ENCODE measurements around the gene KCNE4.

Gene KCNE4

DNA sequence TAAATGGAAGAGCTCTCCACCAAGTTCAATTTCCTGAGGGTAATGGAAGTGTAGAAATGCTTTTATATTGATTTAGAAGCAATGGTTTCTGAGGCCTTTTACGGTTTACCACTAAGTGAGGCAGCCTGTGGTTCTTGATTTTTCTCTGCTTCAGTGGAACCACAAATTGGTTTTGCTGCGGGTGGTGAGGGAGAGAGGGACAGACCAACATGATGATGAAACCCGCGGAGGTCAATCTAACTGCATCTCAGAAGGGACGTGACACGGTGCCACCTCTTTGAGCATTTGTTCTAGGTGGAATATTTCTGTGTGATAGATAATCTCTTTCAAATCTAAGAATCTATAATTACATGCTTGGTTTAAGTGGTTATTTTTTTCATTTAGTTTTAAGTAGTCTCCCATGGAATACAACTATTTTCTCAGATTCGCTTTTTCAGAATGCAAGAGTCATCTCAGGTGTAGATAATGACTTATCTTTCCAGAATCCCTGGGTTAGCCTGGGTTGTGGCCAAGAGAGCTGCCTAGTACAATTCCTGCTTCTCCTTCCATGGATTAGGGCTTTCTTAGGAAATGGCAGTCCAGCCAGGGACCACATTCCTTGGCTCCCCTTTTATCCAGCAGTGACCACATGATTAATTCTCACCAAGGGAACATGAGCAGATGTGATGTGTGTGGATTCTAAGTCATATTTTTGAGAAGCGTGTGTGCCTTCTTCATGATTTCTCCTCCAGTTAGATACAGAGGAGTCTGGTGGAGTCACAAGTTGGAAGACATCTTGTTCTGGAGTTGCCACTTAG is 52.5 kb downstream of the KCNE4 start:
- TF ChIP-seq, protein P1, sequence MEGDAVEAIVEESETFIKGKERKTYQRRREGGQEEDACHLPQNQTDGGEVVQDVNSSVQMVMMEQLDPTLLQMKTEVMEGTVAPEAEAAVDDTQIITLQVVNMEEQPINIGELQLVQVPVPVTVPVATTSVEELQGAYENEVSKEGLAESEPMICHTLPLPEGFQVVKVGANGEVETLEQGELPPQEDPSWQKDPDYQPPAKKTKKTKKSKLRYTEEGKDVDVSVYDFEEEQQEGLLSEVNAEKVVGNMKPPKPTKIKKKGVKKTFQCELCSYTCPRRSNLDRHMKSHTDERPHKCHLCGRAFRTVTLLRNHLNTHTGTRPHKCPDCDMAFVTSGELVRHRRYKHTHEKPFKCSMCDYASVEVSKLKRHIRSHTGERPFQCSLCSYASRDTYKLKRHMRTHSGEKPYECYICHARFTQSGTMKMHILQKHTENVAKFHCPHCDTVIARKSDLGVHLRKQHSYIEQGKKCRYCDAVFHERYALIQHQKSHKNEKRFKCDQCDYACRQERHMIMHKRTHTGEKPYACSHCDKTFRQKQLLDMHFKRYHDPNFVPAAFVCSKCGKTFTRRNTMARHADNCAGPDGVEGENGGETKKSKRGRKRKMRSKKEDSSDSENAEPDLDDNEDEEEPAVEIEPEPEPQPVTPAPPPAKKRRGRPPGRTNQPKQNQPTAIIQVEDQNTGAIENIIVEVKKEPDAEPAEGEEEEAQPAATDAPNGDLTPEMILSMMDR (IDR thresholded peaks at IDR 0.05; ENCODE audit: low read depth, low read length, missing control alignments): no peak
- H3K4me3 ChIP-seq (replicated peaks; ENCODE audit: low read depth, low read length): no peak overlapping the region
- DNase-seq (ENCODE audit: extremely low read depth, low read depth): no peak
